CD4-positive, CD25-positive, alpha-beta regulatory T cell (primary cell): ENCODE measurements around the gene HUNK. TPM values are rescaled to one million over a fixed set of nuclear protein-coding genes. Genes with fewer than 3 reads are reported as not detected.

Experiments
- ATAC-seq, 2 donors: fragments of 150-1000 bp; cut with Tn5 transposase; one replicate each; pipeline ENCODE4 v1.10.0; 2021; ENCODE audit warnings: low read depth in 2 of 2, moderate number of reproducible peaks in 2 of 2, moderate library complexity in 1 of 2
- DNase-seq, 3 donors: peaks; one replicate each; pipeline versions ENCODE4 v3.0.0 to v3.0.0-alpha.2; 2012 to 2022; ENCODE audit warnings: mixed read lengths in 1 of 3
- H3K27ac ChIP-seq: one replicate; pipeline ENCODE4 v1.7.0; 2013; ENCODE audit warnings: mild to moderate bottlenecking, low read length; ENCODE audit not compliant: insufficient read depth, poor library complexity, severe bottlenecking
- H3K27me3 ChIP-seq: one replicate; pipeline ENCODE4 v1.7.0; 2013; ENCODE audit warnings: low read length; ENCODE audit not compliant: control insufficient read depth, insufficient read depth
- H3K36me3 ChIP-seq: one replicate; pipeline ENCODE4 v1.7.0; 2013; ENCODE audit warnings: mild to moderate bottlenecking, low read length, moderate library complexity; ENCODE audit not compliant: control insufficient read depth, insufficient read depth
- H3K4me1 ChIP-seq: 2 replicates; pipeline ENCODE4 v1.7.0; 2013; ENCODE audit warnings: mild to moderate bottlenecking, low read length; ENCODE audit not compliant: insufficient read depth, control insufficient read depth, poor library complexity, severe bottlenecking
- H3K4me3 ChIP-seq: one replicate; pipeline ENCODE4 v1.7.0; 2013; ENCODE audit warnings: low read depth, mild to moderate bottlenecking, low read length, moderate library complexity
- H3K9me3 ChIP-seq, 2 experiments: 1 replicate in 1 of 2; 2 replicates in 1 of 2; pipeline ENCODE4 v1.7.0; 2013; ENCODE audit warnings: low read length in 2 of 2, mild to moderate bottlenecking in 1 of 2, moderate library complexity in 1 of 2; ENCODE audit not compliant: control insufficient read depth in 2 of 2
- H3K27ac Mint-ChIP-seq, 3 donors: one replicate each; pipeline ENCODE4 v1.8.0; 2020 to 2022; ENCODE audit warnings: mild to moderate bottlenecking in 3 of 3, mixed read lengths in 3 of 3, moderate library complexity in 2 of 3
- H3K27me3 Mint-ChIP-seq: one replicate; pipeline ENCODE4 v1.8.0; 2022; ENCODE audit warnings: mild to moderate bottlenecking, mixed read lengths
- H3K36me3 Mint-ChIP-seq: one replicate; pipeline ENCODE4 v1.8.0; 2020; ENCODE audit warnings: mixed read lengths
- H3K4me1 Mint-ChIP-seq, 4 donors: one replicate each; pipeline ENCODE4 v1.8.0; 2020 to 2022; ENCODE audit warnings: mixed read lengths in 4 of 4, mild to moderate bottlenecking in 1 of 4
- H3K4me3 Mint-ChIP-seq, 4 donors: one replicate each; pipeline ENCODE4 v1.8.0; 2020 to 2022; ENCODE audit warnings: mild to moderate bottlenecking in 4 of 4, mixed read lengths in 4 of 4, moderate library complexity in 3 of 4
- H3K9me3 Mint-ChIP-seq, 7 donors: one replicate each; pipeline ENCODE4 v1.8.0; 2020 to 2022; ENCODE audit warnings: mixed read lengths in 7 of 7, mild to moderate bottlenecking in 3 of 7, moderate library complexity in 2 of 7
- polyA plus RNA-seq, 4 donors: library from polyadenylated mRNA; unstranded; fragments of 300-500 nt; fragmentation: Illumina TruSeq; gene quantifications; one replicate each; pipeline ENCODE4 v1.2.3, GENCODE V29; 2021
- total RNA-seq: library from RNA; stranded (reverse); gene quantifications from one replicate; pipeline ENCODE4 v1.2.3, GENCODE V29; 2022

The HUNK gene
- total and polyA plus RNA-seq, 5 donors from 2014 or later, result not detected

DNA sequence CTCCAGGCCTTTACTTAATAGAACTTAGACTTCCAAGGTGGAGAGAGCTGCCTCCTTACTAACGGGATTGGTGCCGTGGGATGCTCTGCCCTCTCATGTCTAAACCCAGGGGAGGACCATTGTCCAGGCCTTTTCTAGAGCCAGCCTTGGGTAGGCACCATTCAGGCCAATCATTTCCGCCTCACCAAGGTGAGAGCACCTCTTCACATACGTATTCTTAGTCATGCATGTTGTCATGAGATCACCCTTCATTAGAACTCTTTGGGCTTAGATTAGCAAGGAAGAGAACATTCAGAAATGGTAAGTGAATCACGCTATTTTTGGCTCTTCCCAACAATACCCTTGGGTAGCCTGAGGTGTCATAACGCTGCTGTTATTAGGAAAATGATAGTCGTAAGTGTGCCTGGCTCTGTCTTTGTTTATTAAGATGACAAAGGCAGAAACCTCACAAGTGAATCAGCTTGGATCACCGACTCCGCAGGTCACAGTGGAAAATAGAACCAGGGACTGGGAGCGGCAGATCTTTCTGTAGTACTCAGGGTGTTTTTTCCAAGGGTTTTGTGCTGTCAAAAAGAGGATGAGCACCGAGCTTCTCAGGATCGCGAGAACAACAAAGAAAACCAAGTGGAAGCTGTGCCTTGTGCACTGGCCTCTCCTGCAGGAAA, 55.0 kb downstream of the HUNK start:
- Histone ChIP-seq H3K4me3 (no peak overlapping the region), H3K27me3 (no peaks in the 10 kb centered on the region), H3K27ac (no peak overlapping the region), H3K4me1 (no peaks in the 10 kb centered on the region), H3K36me3 (no peaks in the 10 kb centered on the region), H3K9me3 (no peaks in the 10 kb centered on the region)
- H3K4me1 Mint-ChIP-seq, result no peaks in the 10 kb centered on the region
- DNase-seq, result no peak
- H3K36me3 Mint-ChIP-seq, result no peaks in the 10 kb centered on the region
- no peak overlapping the region for H3K27ac Mint-ChIP-seq
- no peak for ATAC-seq
- H3K9me3 Mint-ChIP-seq, result peaks cover 0 to 4% (median 0%) of the 10 kb centered on the region in 7 donors
- no peak overlapping the region for H3K4me3 Mint-ChIP-seq
- H3K27me3 Mint-ChIP-seq, result peaks cover 10% of the 10 kb centered on the region

DNA sequence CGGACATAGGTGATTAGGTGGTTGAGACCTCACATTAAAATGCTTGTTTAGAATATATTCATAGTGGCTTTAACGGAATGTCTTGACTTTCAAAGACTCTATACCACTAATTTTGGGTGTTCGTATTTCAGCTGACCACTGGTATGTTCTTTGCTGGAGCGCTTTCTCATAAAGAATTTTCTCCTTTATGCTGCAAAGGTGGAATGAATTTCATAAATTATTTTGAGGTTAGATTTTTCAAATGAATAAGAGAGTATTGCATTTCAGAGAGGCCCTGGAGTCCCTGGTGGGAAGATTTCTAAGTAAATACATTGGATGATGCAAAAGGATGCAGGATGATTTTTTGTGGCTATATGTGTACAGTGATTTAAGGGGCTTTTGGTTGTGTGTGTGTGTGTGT, 55.8 kb downstream of the HUNK start:
- Histone ChIP-seq H3K9me3 (no peaks in the 10 kb centered on the region), H3K27ac (no peak overlapping the region), H3K4me3 (no peak overlapping the region), H3K4me1 (no peaks in the 10 kb centered on the region), H3K27me3 (no peaks in the 10 kb centered on the region), H3K36me3 (no peaks in the 10 kb centered on the region)
- peaks cover 0 to 4% (median 0%) of the 10 kb centered on the region in 7 donors for H3K9me3 Mint-ChIP-seq
- DNase-seq (no peak), ATAC-seq (no peak)
- no peak overlapping the region for H3K4me3 Mint-ChIP-seq
- H3K27ac Mint-ChIP-seq, result no peak overlapping the region
- no peaks in the 10 kb centered on the region for H3K36me3 Mint-ChIP-seq
- no peaks in the 10 kb centered on the region for H3K4me1 Mint-ChIP-seq
- peaks cover 13% of the 10 kb centered on the region for H3K27me3 Mint-ChIP-seq

DNA sequence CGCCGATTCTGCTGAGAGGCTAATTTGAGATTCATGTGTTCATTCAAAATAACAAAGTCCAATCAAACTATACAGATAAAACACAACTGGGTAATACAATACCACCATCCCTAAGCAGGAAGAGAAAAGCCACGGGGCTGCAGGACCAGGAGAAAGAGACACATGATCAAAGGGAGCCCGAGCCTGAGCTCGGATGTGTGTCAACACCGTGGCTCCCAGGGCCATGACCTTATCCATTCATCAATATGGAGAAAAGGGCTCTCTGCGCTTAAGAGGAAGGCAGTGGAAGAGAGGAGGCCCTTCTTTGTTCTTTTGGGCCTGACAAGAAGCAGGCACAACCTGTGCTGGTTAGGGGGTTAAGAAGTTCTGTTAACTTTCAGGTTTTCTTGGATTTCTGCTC, 56.7 kb downstream of the HUNK start:
- no peak overlapping the region for H3K27ac Mint-ChIP-seq
- Histone ChIP-seq H3K36me3 (no peaks in the 10 kb centered on the region), H3K9me3 (no peaks in the 10 kb centered on the region), H3K27ac (no peak overlapping the region), H3K27me3 (no peaks in the 10 kb centered on the region), H3K4me3 (no peak overlapping the region), H3K4me1 (no peaks in the 10 kb centered on the region)
- ATAC-seq (no peak), DNase-seq (no peak)
- H3K4me3 Mint-ChIP-seq, result no peak overlapping the region
- no peaks in the 10 kb centered on the region for H3K36me3 Mint-ChIP-seq
- H3K4me1 Mint-ChIP-seq, result no peaks in the 10 kb centered on the region
- H3K9me3 Mint-ChIP-seq, result peaks cover 0 to 4% (median 0%) of the 10 kb centered on the region in 7 donors
- peaks cover 13% of the 10 kb centered on the region for H3K27me3 Mint-ChIP-seq

DNA sequence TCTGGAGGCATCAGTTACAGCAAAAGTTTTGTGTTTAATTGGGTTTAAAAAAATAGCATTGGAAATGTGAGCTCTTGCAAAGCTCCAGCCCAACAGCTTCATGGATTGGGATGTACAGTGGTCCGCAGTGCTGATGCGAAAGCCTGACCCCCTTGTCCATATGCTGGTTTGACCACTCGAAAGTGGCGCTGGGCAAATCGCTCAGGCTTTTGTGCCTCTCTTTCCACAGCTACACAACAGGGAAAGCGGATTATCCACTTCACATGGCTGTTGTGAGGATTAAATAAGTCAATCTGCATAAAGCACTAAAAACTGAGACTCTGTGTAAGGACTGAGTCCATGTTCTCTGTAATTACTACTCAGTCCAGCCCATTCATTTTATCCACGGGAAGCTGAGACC, 57.2 kb downstream of the HUNK start:
- H3K4me3 Mint-ChIP-seq, result no peak overlapping the region

DNA sequence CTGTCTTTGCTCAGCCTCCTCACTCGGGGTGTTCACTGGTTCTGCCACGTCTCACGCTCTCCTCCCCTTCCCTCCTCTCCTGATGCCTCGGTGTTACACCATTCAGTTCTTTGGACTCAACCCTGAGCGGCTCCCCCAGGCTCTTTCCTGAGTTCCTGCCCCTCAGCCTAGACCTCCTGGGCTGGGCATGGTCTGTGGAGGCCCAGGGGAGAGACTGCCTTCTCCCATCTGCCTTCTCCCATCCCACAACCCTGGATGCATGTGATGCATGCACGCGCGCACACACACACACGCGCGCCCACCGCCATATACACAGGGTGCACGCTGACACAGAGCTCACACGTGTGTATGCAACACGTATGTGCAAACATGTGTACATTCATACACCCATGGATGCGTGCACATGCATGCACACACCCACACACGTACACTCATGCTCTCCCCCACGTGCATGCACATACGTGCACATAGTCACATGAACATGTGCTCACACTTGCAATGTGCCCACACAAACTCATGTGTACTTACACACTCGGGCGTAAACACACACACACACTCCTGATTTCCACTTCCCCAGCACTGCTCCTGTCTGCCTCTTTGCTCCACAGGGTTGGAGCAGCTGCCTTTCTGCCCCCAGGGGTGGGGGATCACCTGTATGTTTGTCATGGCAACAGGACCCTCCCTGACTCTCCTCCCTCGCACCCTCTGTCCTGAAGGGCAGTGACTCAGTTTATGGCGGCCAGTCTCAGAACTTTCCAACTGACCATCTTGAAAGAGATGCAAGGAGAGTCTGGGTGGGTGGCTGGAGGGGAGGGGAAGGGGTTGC, 59.0 kb downstream of the HUNK start:
- H3K9me3 ChIP-seq, result no peaks in the 10 kb centered on the region
- no peak for DNase-seq
- Mint-ChIP-seq H3K4me1 (no peaks in the 10 kb centered on the region), H3K4me3 (no peak overlapping the region), H3K27me3 (peaks cover 9% of the 10 kb centered on the region), H3K36me3 (no peaks in the 10 kb centered on the region), H3K27ac (peak overlapping the region in 1 of 3 donors; percentile 48), H3K9me3 (peaks cover 0 to 2% (median 0%) of the 10 kb centered on the region in 7 donors)
- no peaks in the 10 kb centered on the region for H3K27me3 ChIP-seq
- H3K4me3 ChIP-seq, result no peak overlapping the region
- no peaks in the 10 kb centered on the region for H3K4me1 ChIP-seq
- no peak for ATAC-seq
- H3K27ac ChIP-seq, result no peak overlapping the region
- H3K36me3 ChIP-seq, result no peaks in the 10 kb centered on the region

More for the DNA sequence above, 57.2 kb downstream of the HUNK start:
- Histone ChIP-seq H3K9me3 (no peaks in the 10 kb centered on the region), H3K4me1 (no peaks in the 10 kb centered on the region), H3K36me3 (no peaks in the 10 kb centered on the region), H3K4me3 (no peak overlapping the region), H3K27me3 (no peaks in the 10 kb centered on the region), H3K27ac (no peak overlapping the region)
- Mint-ChIP-seq H3K4me1 (no peaks in the 10 kb centered on the region), H3K36me3 (no peaks in the 10 kb centered on the region), H3K9me3 (peaks cover 0 to 4% (median 0%) of the 10 kb centered on the region in 7 donors), H3K27ac (no peak overlapping the region), H3K27me3 (peaks cover 13% of the 10 kb centered on the region)
- no peak for ATAC-seq
- DNase-seq, result no peak

DNA sequence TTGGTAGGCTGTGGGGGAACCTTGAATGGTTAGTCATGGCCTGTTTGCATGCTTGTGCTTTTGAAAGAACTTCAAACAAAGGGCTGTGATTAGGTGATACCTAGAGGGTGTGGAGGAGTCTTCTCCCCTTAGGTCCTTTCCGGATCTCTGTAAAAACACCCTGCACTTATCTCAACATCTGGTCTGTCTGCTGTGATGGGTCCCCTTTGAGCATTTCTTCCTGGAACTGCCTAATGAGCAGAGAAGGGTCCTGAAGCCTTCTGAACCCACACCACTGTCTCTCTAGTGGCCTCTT, 59.6 kb downstream of the HUNK start:
- Mint-ChIP-seq H3K4me3 (no peak overlapping the region), H3K4me1 (no peaks in the 10 kb centered on the region), H3K36me3 (no peaks in the 10 kb centered on the region), H3K9me3 (peaks cover 0 to 2% (median 0%) of the 10 kb centered on the region in 7 donors), H3K27me3 (peaks cover 12% of the 10 kb centered on the region), H3K27ac (peak overlapping the region in 1 of 3 donors; percentile 57)
- no peaks in the 10 kb centered on the region for H3K4me1 ChIP-seq
- H3K27me3 ChIP-seq, result no peaks in the 10 kb centered on the region
- ATAC-seq (no peak), DNase-seq (no peak)
- H3K36me3 ChIP-seq, result no peaks in the 10 kb centered on the region
- no peak overlapping the region for H3K27ac ChIP-seq
- no peaks in the 10 kb centered on the region for H3K9me3 ChIP-seq
- no peak overlapping the region for H3K4me3 ChIP-seq

DNA sequence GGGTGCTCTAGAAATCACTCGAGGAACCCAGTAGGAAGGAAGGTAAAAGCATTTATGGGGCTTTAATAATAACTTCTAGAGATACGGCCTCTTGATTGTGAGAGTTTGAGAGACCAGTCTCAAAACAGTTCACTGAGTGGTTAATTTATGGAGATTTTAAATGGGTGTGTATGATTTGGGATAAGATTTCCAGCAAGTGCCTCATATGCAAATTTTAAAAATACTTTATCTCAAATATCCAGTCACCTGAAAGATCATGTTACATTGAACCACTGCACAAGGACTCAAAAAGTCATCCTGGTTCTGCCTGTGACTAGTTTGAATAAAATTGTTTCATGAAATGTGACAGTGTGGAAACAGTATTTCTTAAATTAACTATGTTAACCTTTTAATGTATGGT, 64.5 kb downstream of the HUNK start:
- Histone ChIP-seq H3K27ac (no peak overlapping the region), H3K4me3 (no peak overlapping the region), H3K9me3 (no peaks in the 10 kb centered on the region), H3K4me1 (no peaks in the 10 kb centered on the region), H3K36me3 (no peaks in the 10 kb centered on the region), H3K27me3 (peaks cover 4% of the 10 kb centered on the region)
- Mint-ChIP-seq H3K4me3 (no peak overlapping the region), H3K9me3 (peaks cover 0 to 3% (median 0%) of the 10 kb centered on the region in 7 donors), H3K36me3 (no peaks in the 10 kb centered on the region), H3K4me1 (no peaks in the 10 kb centered on the region), H3K27me3 (peaks cover 13% of the 10 kb centered on the region), H3K27ac (no peak overlapping the region)
- ATAC-seq, result no peak
- DNase-seq, result no peak
